ENCODE measurements around the gene RALGAPB.

GRCh38 chr20:38497246-38497935, 24.7 kb downstream of the RALGAPB start:
- TF ChIP-seq POLR2A (IDR thresholded peaks at IDR 0.05; ENCODE audit: low read length), result no peak
- no peak for TF ChIP-seq GATA1 (IDR thresholded peaks at IDR 0.05; ENCODE audit: low read depth, low read length)

Measured in erythroblast (primary cell).